A549 (cell line): ENCODE results near the gene USP4. TPM values are rescaled to one million over a fixed set of nuclear protein-coding genes. Genes with fewer than 3 reads are reported as not detected.

Experiments
- ATAC-seq, 2 experiments: fragments of 200-7000 bp in 1 of 2; fragments of >200 bp in 1 of 2; cut with Nextera tagmentation in 1 of 2; cut with Tn5 transposase in 1 of 2; 3 replicates each; pipeline versions ENCODE4 v1.8.0 to v1.9.1; 2018 to 2020; ENCODE audit warnings: mild to moderate bottlenecking in 1 of 2, moderate library complexity in 1 of 2
- CTCF ChIA-PET: fragments of 300-600 bp; sonication (Branson Sonifier 250); formaldehyde crosslinking; extraction: SDS; loops from one replicate; lab custom pipeline; 2021; ENCODE audit warnings: antibody characterized with exemption, inconsistent platforms; lab: Yijun Ruan, JAX
- POLR2A ChIA-PET: fragments of 350-600 bp; formaldehyde crosslinking; extraction: SDS; loops from one replicate; lab custom pipeline; 2021; ENCODE audit warnings: antibody characterized with exemption, inconsistent platforms; lab: Yijun Ruan, JAX
- DNase-seq, 2 experiments: peaks; one replicate each; pipeline versions ENCODE4 v3.0.0 to v3.0.0-alpha.2; 2011 to 2016; ENCODE audit warnings: low read depth in 1 of 2, low spot score in 1 of 2
- FAIRE-seq: peaks from 2 replicates; lab custom pipeline; 2011; peaks lifted over from hg19 to GRCh38; lab: Jason Lieb, UNC
- H3K27ac ChIP-seq, 2 experiments: fragments of >200 bp; sonication (Bioruptor Twin); formaldehyde crosslinking; 3 replicates each; pipeline ENCODE4 v1.5.1; 2016 to 2017
- H3K4me1 ChIP-seq: fragments of >200 bp; sonication (Bioruptor Twin); formaldehyde crosslinking; 3 replicates; pipeline ENCODE4 v1.6.1; 2016
- H3K4me2 ChIP-seq: fragments of >200 bp; sonication (Bioruptor Twin); formaldehyde crosslinking; 3 replicates; pipeline ENCODE4 v1.6.1; 2016
- H3K4me3 ChIP-seq: fragments of >200 bp; sonication (Bioruptor Twin); formaldehyde crosslinking; 3 replicates; pipeline ENCODE4 v1.5.1; 2016
- H3K9me3 ChIP-seq: fragments of >200 bp; sonication (Bioruptor Twin); formaldehyde crosslinking; 3 replicates; pipeline ENCODE4 v1.6.1; 2016
- BHLHE40 ChIP-seq: IDR thresholded peaks from 2 replicates; pipeline ENCODE4 v1.6.1; 2012; ENCODE audit warnings: low read depth, low read length, inconsistent platforms
- CBX2 ChIP-seq: fragments of 200-600 bp; sonication (generic); IDR thresholded peaks from 2 replicates; pipeline ENCODE4 v1.6.1; 2016; ENCODE audit warnings: low read depth, mild to moderate bottlenecking, borderline replicate concordance
- CEBPB ChIP-seq, 2 experiments: fragments of >200 bp in 1 of 2; sonication (Bioruptor Twin) in 1 of 2; formaldehyde crosslinking in 1 of 2; IDR thresholded peaks; 2 replicates each; pipeline ENCODE4 v1.6.1; 2012 to 2016
- CHD2 ChIP-seq: fragments of 150-350 bp; IDR thresholded peaks from 2 replicates; pipeline ENCODE4 v1.6.1; 2014; ENCODE audit warnings: low read length; ENCODE audit not compliant: partially characterized antibody
- E2F6 ChIP-seq: IDR thresholded peaks from 2 replicates; pipeline ENCODE4 v1.6.1; 2012; ENCODE audit warnings: low read depth, borderline replicate concordance
- EP300 ChIP-seq, 2 experiments: fragments of >200 bp; sonication (Bioruptor Twin); formaldehyde crosslinking; IDR thresholded peaks; 2 replicates in 1 of 2; 3 replicates in 1 of 2; pipeline ENCODE4 v1.6.1; 2016 to 2017
- ESRRA ChIP-seq: fragments of 150-350 bp; IDR thresholded peaks from 2 replicates; pipeline ENCODE4 v1.6.1; 2014; ENCODE audit warnings: mild to moderate bottlenecking, low read length, borderline replicate concordance
- FOSB ChIP-seq: fragments of 250-450 bp; sonication (Bioruptor Pico); IDR thresholded peaks from 2 replicates; pipeline ENCODE4 v1.5.0; 2020; ENCODE audit warnings: mild to moderate bottlenecking, moderate library complexity
- FOXS1 ChIP-seq: fragments of 250-450 bp; sonication (Bioruptor Pico); IDR thresholded peaks from 2 replicates; pipeline ENCODE4 v1.5.0; 2020; ENCODE audit warnings: mild to moderate bottlenecking, moderate library complexity
- HDAC2 ChIP-seq: fragments of 200-600 bp; sonication (generic); IDR thresholded peaks from 2 replicates; pipeline ENCODE4 v1.6.1; 2016
- HOXB5 ChIP-seq: fragments of 250-450 bp; sonication (Bioruptor Pico); IDR thresholded peaks from 2 replicates; pipeline ENCODE4 v1.5.0; 2020; ENCODE audit warnings: mild to moderate bottlenecking, moderate library complexity
- JUNB ChIP-seq: fragments of >200 bp; sonication (Bioruptor Twin); formaldehyde crosslinking; IDR thresholded peaks from 2 replicates; pipeline ENCODE4 v1.6.1; 2016
- KDM5A ChIP-seq: fragments of 200-600 bp; sonication (generic); IDR thresholded peaks from 2 replicates; pipeline ENCODE4 v1.6.1; 2016; ENCODE audit warnings: antibody characterized with exemption, mild to moderate bottlenecking
- MAFK ChIP-seq: fragments of 450-650 bp; IDR thresholded peaks from 2 replicates; pipeline ENCODE4 v1.6.1; 2014; ENCODE audit not compliant: partially characterized antibody
- MAX ChIP-seq: IDR thresholded peaks from 2 replicates; pipeline ENCODE4 v1.6.1; 2012
- MAZ ChIP-seq: fragments of 150-350 bp; IDR thresholded peaks from 2 replicates; pipeline ENCODE4 v1.6.1; 2014; ENCODE audit warnings: antibody characterized with exemption, low read depth, low read length, borderline replicate concordance
- NR3C1 ChIP-seq: fragments of >200 bp; sonication (Bioruptor Twin); formaldehyde crosslinking; IDR thresholded peaks from 3 replicates; pipeline ENCODE4 v1.6.1; 2017
- PHF8 ChIP-seq: fragments of 200-600 bp; sonication (generic); IDR thresholded peaks from 2 replicates; pipeline ENCODE4 v1.6.1; 2016; ENCODE audit warnings: low read depth, mild to moderate bottlenecking, antibody characterized with exemption, moderate library complexity, borderline replicate concordance
- POLR2A ChIP-seq: IDR thresholded peaks from 2 replicates; pipeline ENCODE4 v1.6.1; 2012; ENCODE audit warnings: mild to moderate bottlenecking, low read length
- POLR2AphosphoS2 ChIP-seq: conservative IDR thresholded peaks from 2 replicates; pipeline ENCODE4 v1.6.1; 2012; ENCODE audit warnings: low read length, improper control_type of control experiment, inconsistent platforms
- RARB ChIP-seq: fragments of 250-450 bp; sonication (Bioruptor Pico); IDR thresholded peaks from 2 replicates; pipeline ENCODE4 v1.8.0; 2021; ENCODE audit warnings: mild to moderate bottlenecking, moderate library complexity
- REST ChIP-seq: fragments of 200-600 bp; sonication (generic); IDR thresholded peaks from 2 replicates; pipeline ENCODE4 v1.6.1; 2016; ENCODE audit warnings: antibody characterized with exemption, mild to moderate bottlenecking, moderate library complexity
- SREBF2 ChIP-seq: fragments of 450-650 bp; IDR thresholded peaks from 2 replicates; pipeline ENCODE4 v1.6.1; 2014; ENCODE audit warnings: mild to moderate bottlenecking, moderate library complexity
- TP53 ChIP-seq: fragments of 250-450 bp; sonication (Bioruptor Pico); IDR thresholded peaks from 2 replicates; pipeline ENCODE4 v1.5.0; 2021; ENCODE audit warnings: mild to moderate bottlenecking, moderate library complexity
- WGBS: methylation state at CpG from one replicate; pipeline ENCODE4 v1.1.6; 2017; ENCODE audit errors: missing lambda C conversion rate; 5-methylcytosine and 5-hydroxymethylcytosine counted together
- polyA plus RNA-seq, 4 experiments: library from polyadenylated mRNA; depleted of rRNA in 3 of 4; stranded (reverse); fragments of >200 nt; fragmentation: RNase III in 1 of 4; extraction: RNeasy Plus Mini Kit Qiagen cat#74134 plus additional on column Dnase treatment in 1 of 4; gene quantifications; 2 replicates in 3 of 4; 3 replicates in 1 of 4; pipeline ENCODE4 v1.2.3, GENCODE V29; 2011 to 2017
- TF ChIP-seq, protein P1 (sequence below): fragments of 250-450 bp; sonication (Bioruptor Pico); IDR thresholded peaks from 2 replicates; pipeline ENCODE4 v1.5.0; 2020; ENCODE audit warnings: low read depth, mild to moderate bottlenecking, moderate library complexity
- TF ChIP-seq, protein P2 (sequence below): fragments of >200 bp; sonication (Bioruptor Twin); formaldehyde crosslinking; IDR thresholded peaks from 2 replicates; pipeline ENCODE4 v1.6.1; 2016

USP4 gene
- polyA plus RNA-seq, 2 of the 4 experiments (the other 2 are of a cell fraction), result 12.9 to 23.7 TPM

DNA sequence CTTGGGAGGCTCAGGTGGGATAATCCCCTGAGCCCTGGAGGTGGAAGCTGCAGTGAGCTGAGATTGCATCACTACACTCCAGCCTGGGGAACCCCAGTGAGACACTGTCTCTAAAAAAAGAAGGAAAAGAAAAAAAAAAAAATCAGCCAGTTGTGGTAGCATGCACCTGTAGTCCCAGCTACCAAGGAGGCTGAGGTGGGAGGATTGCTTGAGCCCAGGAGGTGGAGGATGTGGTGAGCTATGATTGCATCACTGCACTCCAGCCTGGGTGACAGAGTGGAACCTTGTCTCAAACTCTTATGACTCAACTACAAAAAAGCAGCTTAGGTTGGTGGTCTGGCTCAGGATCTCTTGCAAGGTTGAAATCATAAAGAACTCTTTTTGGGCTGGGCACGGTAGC lies 37.6 kb upstream of the USP4 start:
- H3K4me1 ChIP-seq, result peaks cover 3% of the 10 kb centered on the region; the same call in 1 of the 3 replicates
- no peak overlapping the region for H3K27ac ChIP-seq
- FAIRE-seq (no peak), ATAC-seq (no peak), DNase-seq (no peak)
- 0 out of 3 replicates have a peak, but pooled peaks cover 3% of the 10 kb centered on the region for H3K9me3 ChIP-seq
- H3K4me3 ChIP-seq, result no peak overlapping the region
- ChIA-PET POLR2A (no interaction called here), CTCF (interaction anchor here (0.6 kb wide), 1 partner anchor 324 kb away, joined by 3 read pairs; no protein-coding TSS in a partner anchor)
- no peak overlapping the region for H3K4me2 ChIP-seq
- peak in 1 of 2 experiments; percentile 28; a peak in 1 of 4 replicates for TF ChIP-seq CEBPB (IDR thresholded peaks at IDR 0.05)
- no peak for TF ChIP-seq NR3C1
- WGBS, result 100% methylated on average over 1 of the region's 1 CpG

DNA sequence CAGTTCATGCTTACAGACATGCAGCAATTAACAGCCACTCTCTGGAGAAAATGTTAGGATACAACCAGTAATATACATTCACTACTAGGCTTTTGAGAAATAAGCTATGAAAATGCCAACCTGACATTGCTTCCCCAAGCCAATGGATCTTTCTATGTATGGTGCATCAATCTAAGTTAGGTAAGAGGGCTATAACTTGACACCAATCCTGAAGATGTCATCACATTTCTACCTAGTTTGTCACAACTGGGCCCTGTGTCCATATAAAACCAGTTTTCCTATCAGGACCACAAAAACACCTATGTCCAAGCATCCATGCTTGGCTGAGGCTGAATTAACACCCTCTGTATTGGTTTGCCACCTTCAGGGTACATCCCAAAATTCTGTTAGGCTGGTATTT lies 32.1 kb upstream of the USP4 start:
- Histone ChIP-seq H3K4me2 (no peak overlapping the region), H3K4me1 (no peaks in the 10 kb centered on the region), H3K9me3 (no peaks in the 10 kb centered on the region), H3K4me3 (no peak overlapping the region), H3K27ac (no peak overlapping the region)
- TF ChIP-seq, protein P1, sequence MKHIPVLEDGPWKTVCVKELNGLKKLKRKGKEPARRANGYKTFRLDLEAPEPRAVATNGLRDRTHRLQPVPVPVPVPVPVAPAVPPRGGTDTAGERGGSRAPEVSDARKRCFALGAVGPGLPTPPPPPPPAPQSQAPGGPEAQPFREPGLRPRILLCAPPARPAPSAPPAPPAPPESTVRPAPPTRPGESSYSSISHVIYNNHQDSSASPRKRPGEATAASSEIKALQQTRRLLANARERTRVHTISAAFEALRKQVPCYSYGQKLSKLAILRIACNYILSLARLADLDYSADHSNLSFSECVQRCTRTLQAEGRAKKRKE (CRISPR knock-in tag), result no peak
- no peak for TF ChIP-seq FOXS1 (CRISPR knock-in tag)
- TF ChIP-seq CHD2, result no peak
- no peak for TF ChIP-seq E2F6
- TF ChIP-seq HOXB5 (CRISPR knock-in tag), result no peak
- no peak for TF ChIP-seq TP53
- TF ChIP-seq POLR2AphosphoS2, result no peak
- TF ChIP-seq RARB (CRISPR knock-in tag), result no peak
- TF ChIP-seq MAFK, result no peak
- TF ChIP-seq, protein P2, sequence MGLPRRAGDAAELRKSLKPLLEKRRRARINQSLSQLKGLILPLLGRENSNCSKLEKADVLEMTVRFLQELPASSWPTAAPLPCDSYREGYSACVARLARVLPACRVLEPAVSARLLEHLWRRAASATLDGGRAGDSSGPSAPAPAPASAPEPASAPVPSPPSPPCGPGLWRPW, result no peak
- TF ChIP-seq ESRRA, result no peak
- POLR2A ChIA-PET, result no interaction called here
- no peak for DNase-seq
- CTCF ChIA-PET, result interaction anchor here (0.7 kb wide), 1 partner anchor 49 kb away, joined by 3 read pairs; no protein-coding TSS in a partner anchor
- no peak for FAIRE-seq
- ATAC-seq, result no peak

DNA sequence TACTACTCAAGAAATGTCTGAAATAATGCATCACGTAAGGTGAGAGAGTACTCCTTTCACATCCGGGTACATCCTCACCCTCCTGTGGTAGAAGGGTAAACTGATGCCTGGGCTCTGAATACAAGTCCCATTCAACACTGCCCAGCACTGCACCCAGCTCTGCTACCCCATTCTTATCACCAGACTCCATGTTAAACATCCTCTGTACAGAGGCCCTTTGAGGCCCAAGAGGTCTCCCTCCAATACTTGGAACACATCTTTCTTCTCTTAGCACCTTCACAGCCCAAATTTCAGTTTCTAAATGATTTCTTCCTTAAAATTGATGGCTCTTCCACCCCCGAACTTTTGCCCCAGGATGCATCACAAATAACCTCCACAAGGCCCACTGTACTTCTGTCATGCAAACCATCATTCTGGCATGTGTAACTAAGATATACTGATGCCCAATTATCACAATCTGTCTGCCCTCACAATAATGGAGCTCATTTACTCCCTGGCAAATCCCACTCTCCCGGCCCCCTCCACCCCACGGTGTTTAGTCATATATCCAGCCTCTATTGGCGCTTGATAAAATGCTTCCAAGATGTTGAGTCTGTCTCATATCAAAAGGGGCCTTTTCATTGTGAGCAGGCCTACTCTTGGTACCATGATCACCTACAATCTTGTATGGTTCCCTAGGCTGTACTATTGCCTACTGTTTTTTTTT lies 30.9 kb upstream of the USP4 start:
- FAIRE-seq, result no peak
- Histone ChIP-seq H3K4me3 (no peak overlapping the region), H3K4me2 (no peak overlapping the region), H3K4me1 (no peaks in the 10 kb centered on the region), H3K27ac (no peak overlapping the region), H3K9me3 (no peaks in the 10 kb centered on the region)
- TF ChIP-seq CHD2, result no peak
- TF ChIP-seq HOXB5 (CRISPR knock-in tag), result no peak
- TF ChIP-seq MAZ, result no peak
- CTCF ChIA-PET, result interaction anchor here (0.5 kb wide), 1 partner anchor 289 kb away, joined by 6 read pairs; no protein-coding TSS in a partner anchor
- ATAC-seq, result no peak; a peak in 1 of 6 replicates
- WGBS, result 83% methylated on average over 6 of the region's 6 CpGs
- DNase-seq, result no peak
- POLR2A ChIA-PET, result interaction anchor here (0.5 to 1.2 kb wide), 3 partner anchors 10 to 21 kb away, joined by 3 read pairs; no protein-coding TSS in a partner anchor

DNA sequence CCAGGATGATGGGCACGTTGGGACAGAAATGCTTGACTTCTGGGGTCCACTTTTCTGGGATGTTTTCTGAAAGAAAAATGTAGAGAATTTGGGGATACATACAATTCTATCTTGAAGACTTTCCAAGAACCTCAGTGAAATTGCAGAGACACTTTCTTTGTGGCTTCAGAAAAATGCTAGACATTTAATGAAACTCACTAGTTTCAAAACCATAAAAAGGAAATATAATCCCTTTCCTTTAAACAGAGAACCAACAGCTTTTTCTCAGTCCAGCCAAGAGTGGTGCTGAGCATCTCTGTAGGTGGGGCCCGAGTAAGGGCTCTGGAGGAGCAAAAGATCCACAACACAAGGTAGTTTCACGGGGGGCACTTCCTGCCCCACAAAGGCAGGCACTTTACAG lies 22.7 kb upstream of the USP4 start:
- no peak for TF ChIP-seq PHF8
- TF ChIP-seq POLR2A, result no peak
- TF ChIP-seq SREBF2, result no peak
- no peak for TF ChIP-seq KDM5A
- TF ChIP-seq EP300 (IDR thresholded peaks at IDR 0.05), result no peak
- TF ChIP-seq HDAC2, result no peak
- TF ChIP-seq FOSB (CRISPR knock-in tag), result no peak
- no peak for TF ChIP-seq NR3C1
- no peak for TF ChIP-seq CBX2
- no peak for TF ChIP-seq BHLHE40
- no peak for TF ChIP-seq MAX
- no peak for TF ChIP-seq JUNB
- TF ChIP-seq REST, result no peak
- TF ChIP-seq, all 56 proteins: peak for 0
- FAIRE-seq, result no peak
- no peak overlapping the region for H3K27ac ChIP-seq

More for the DNA sequence above, 22.7 kb upstream of the USP4 start:
- WGBS, result 87% methylated on average over 3 of the region's 3 CpGs
- POLR2A ChIA-PET, result no interaction called here
- DNase-seq, result no peak
- CTCF ChIA-PET, result interaction anchor here (0.7 to 1.2 kb wide), 2 partner anchors 10 to 191 kb away, joined by 4 read pairs; partner anchors contain the start of gene KLHDC8B
- ATAC-seq, result no peak
- H3K9me3 ChIP-seq, result no peaks in the 10 kb centered on the region
- no peak overlapping the region for H3K4me2 ChIP-seq
- H3K4me3 ChIP-seq, result no peak overlapping the region
- H3K4me1 ChIP-seq, result peaks cover 15% of the 10 kb centered on the region; the same call in 2 of the 3 replicates
